Fibroblast of gingiva (primary cell): ENCODE data around the gene GRAP.

Experiments
- DNase-seq: peaks from one replicate; pipeline ENCODE4 v3.0.0-alpha.2; 2011; ENCODE audit warnings: low read depth

The GRAP gene

GRCh38 chr17:18984273-18985114, 62.3 kb downstream of the GRAP start:
- no peak for DNase-seq

GRCh38 chr17:18981642-18982424, 64.9 kb downstream of the GRAP start:
- DNase-seq, result peak; percentile 53

GRCh38 chr17:18981335-18981641, 65.5 kb downstream of the GRAP start:
- no peak for DNase-seq

- no peak for DNase-seq
These were observed 65.9 kb downstream of the GRAP start for GRCh38 chr17:18980682-18981334.

- DNase-seq, result no peak
These were observed 68.1 kb downstream of the GRAP start for GRCh38 chr17:18978655-18979054.

GRCh38 chr17:18978050-18978449, 68.7 kb downstream of the GRAP start:
- DNase-seq, result no peak

GRCh38 chr17:18977646-18978045, 69.1 kb downstream of the GRAP start:
- DNase-seq, result no peak

- no peak for DNase-seq
These were observed 69.7 kb downstream of the GRAP start for GRCh38 chr17:18977021-18977420.

- DNase-seq, result no peak
These were observed 70.6 kb downstream of the GRAP start for GRCh38 chr17:18976201-18976600.

- no peak for DNase-seq
These were observed 71.2 kb downstream of the GRAP start for GRCh38 chr17:18975597-18975996.

GRCh38 chr17:18974407-18975149, 72.2 kb downstream of the GRAP start:
- DNase-seq, result no peak

GRCh38 chr17:18971801-18972200, 75.0 kb downstream of the GRAP start:
- no peak for DNase-seq
